CD14-positive monocyte (primary cell): ENCODE data around the gene TRIM27. TPM values are rescaled to one million over a fixed set of nuclear protein-coding genes. Genes with fewer than 3 reads are reported as not detected.
"Not testable (repeated sequence)": the region's sequence is repeated elsewhere in the genome, so short reads cannot be mapped to it uniquely, and the experiment has no call there.

ENCODE experiments used
- DNase-seq, 3 donors: peaks; one replicate each; pipeline ENCODE4 v3.0.0-alpha.2; 2011 to 2022
- H2AFZ ChIP-seq: 2 replicates; pipeline ENCODE4 v1.6.0; 2012; ENCODE audit warnings: mild to moderate bottlenecking, low read depth, low read length, inconsistent platforms; ENCODE audit not compliant: insufficient read depth, poor library complexity, severe bottlenecking
- H3K27ac ChIP-seq, 2 donors: 1 replicate in 1 of 2; 2 replicates in 1 of 2; pipeline ENCODE4 v1.5.1; 2012 to 2013; ENCODE audit warnings: low read length in 2 of 2, control low read depth in 1 of 2, inconsistent platforms in 1 of 2, low read depth in 1 of 2, mild to moderate bottlenecking in 1 of 2
- H3K27me3 ChIP-seq, 2 donors: one replicate each; pipeline versions ENCODE4 v1.6.0 to v1.6.1; 2011 to 2013; ENCODE audit warnings: low read length in 2 of 2; ENCODE audit not compliant: control insufficient read depth in 2 of 2, insufficient read depth in 2 of 2
- H3K36me3 ChIP-seq, 2 donors: replicated peaks in 1 of 2; 1 replicate in 1 of 2; 2 replicates in 1 of 2; pipeline versions ENCODE4 v1.5.1 to v1.6.1; 2012 to 2013; ENCODE audit warnings: low read length in 2 of 2, control low read depth in 1 of 2, inconsistent platforms in 1 of 2, mild to moderate bottlenecking in 1 of 2; ENCODE audit not compliant: insufficient read depth in 2 of 2, control insufficient read depth in 1 of 2
- H3K4me1 ChIP-seq, 2 donors: 1 replicate in 1 of 2; 2 replicates in 1 of 2; pipeline versions ENCODE4 v1.5.1 to v1.6.1; 2012 to 2013; ENCODE audit warnings: low read length in 2 of 2, control low read depth in 1 of 2, inconsistent platforms in 1 of 2, mild to moderate bottlenecking in 1 of 2, moderate library complexity in 1 of 2; ENCODE audit not compliant: insufficient read depth in 2 of 2, control insufficient read depth in 1 of 2
- H3K4me2 ChIP-seq: replicated peaks from 2 replicates; pipeline ENCODE3; 2012; ENCODE audit warnings: low read length, moderate library complexity, mild to moderate bottlenecking; ENCODE audit not compliant: poor library complexity, severe bottlenecking; ENCODE audit errors: extremely low read depth
- H3K4me3 ChIP-seq, 3 experiments: fragments of 200-600 bp in 1 of 3; sonication (generic) in 1 of 3; replicated peaks in 1 of 3; 1 replicate in 2 of 3; 2 replicates in 1 of 3; pipeline ENCODE4 v1.5.1; 2011 to 2013; ENCODE audit warnings: low read length in 3 of 3, mild to moderate bottlenecking in 3 of 3, control low read depth in 2 of 3, low read depth in 2 of 3, inconsistent platforms in 1 of 3, moderate library complexity in 1 of 3
- H3K79me2 ChIP-seq: 2 replicates; pipeline ENCODE4 v1.6.0; 2012; ENCODE audit warnings: mild to moderate bottlenecking, control low read depth, inconsistent platforms, low read length, moderate library complexity; ENCODE audit not compliant: insufficient read depth
- H3K9ac ChIP-seq: 2 replicates; pipeline ENCODE4 v1.6.0; 2017; ENCODE audit warnings: low read length, mild to moderate bottlenecking; ENCODE audit not compliant: insufficient read depth, poor library complexity, severe bottlenecking
- H3K9me3 ChIP-seq, 2 donors: replicated peaks in 1 of 2; 1 replicate in 1 of 2; 2 replicates in 1 of 2; pipeline versions ENCODE4 v1.5.1 to v1.6.1; 2012 to 2013; ENCODE audit warnings: low read length in 2 of 2, control low read depth in 1 of 2; ENCODE audit not compliant: control insufficient read depth in 1 of 2, insufficient read depth in 1 of 2
- H4K20me1 ChIP-seq: 2 replicates; pipeline ENCODE4 v1.6.0; 2012; ENCODE audit warnings: mild to moderate bottlenecking, low read length, control low read depth, moderate library complexity; ENCODE audit not compliant: insufficient read depth
- H3K27ac Mint-ChIP-seq, 7 donors: one replicate each; pipeline ENCODE4 v1.8.0; 2020; ENCODE audit warnings: mild to moderate bottlenecking in 7 of 7, mixed read lengths in 7 of 7, moderate library complexity in 6 of 7, inconsistent platforms in 2 of 7
- H3K27me3 Mint-ChIP-seq, 3 donors: one replicate each; pipeline ENCODE4 v1.8.0; 2021 to 2022; ENCODE audit warnings: low read depth in 3 of 3, mild to moderate bottlenecking in 3 of 3, mixed read lengths in 3 of 3, moderate library complexity in 3 of 3, inconsistent platforms in 1 of 3
- H3K36me3 Mint-ChIP-seq, 2 donors: one replicate each; pipeline ENCODE4 v1.8.0; 2020; ENCODE audit warnings: mixed read lengths in 2 of 2, inconsistent platforms in 1 of 2, mild to moderate bottlenecking in 1 of 2
- H3K4me1 Mint-ChIP-seq: one replicate; pipeline ENCODE4 v1.8.0; 2020; ENCODE audit warnings: mild to moderate bottlenecking, mixed read lengths
- H3K4me3 Mint-ChIP-seq, 2 donors: one replicate each; pipeline ENCODE4 v1.8.0; 2020; ENCODE audit warnings: mild to moderate bottlenecking in 2 of 2, mixed read lengths in 2 of 2, moderate library complexity in 1 of 2
- H3K9me3 Mint-ChIP-seq, 7 donors: one replicate each; pipeline ENCODE4 v1.8.0; 2020 to 2022; ENCODE audit warnings: mixed read lengths in 7 of 7, mild to moderate bottlenecking in 6 of 7, moderate library complexity in 6 of 7, inconsistent platforms in 2 of 7
- WGBS: methylation state at CpG from one replicate; pipeline ENCODE4 v1.1.5; 2013; ENCODE audit warnings: missing lambda C conversion rate; ENCODE audit not compliant: insufficient coverage; 5-methylcytosine and 5-hydroxymethylcytosine counted together
- intact Hi-C, 2 donors: fragments of 100-400 bp; cut with micrococcal nuclease; formaldehyde crosslinking; loops; one replicate each; pipeline versions ENCODE4 v1.15.0 to v1.15.1; 2023
- polyA plus RNA-seq, 3 donors: library from polyadenylated mRNA; depleted of rRNA in 1 of 3; unstranded in 2 of 3; stranded (reverse) in 1 of 3; fragments of 300-500 nt in 2 of 3; fragments of >200 nt in 1 of 3; fragmentation: Illumina TruSeq in 2 of 3; gene quantifications; 1 replicate in 2 of 3; 2 replicates in 1 of 3; pipeline ENCODE4 v1.2.3, GENCODE V29; 2012 to 2021
- TF ChIP-seq, protein P1 (sequence below): fragments of 200-600 bp; IDR thresholded peaks from one replicate; pipeline ENCODE4 v1.8.0; 2022; ENCODE audit warnings: antibody characterized with exemption, mild to moderate bottlenecking

Gene TRIM27
- polyA plus RNA-seq, 3 donors, result 39.2 to 44.0 (median 42.2) TPM

DNA sequence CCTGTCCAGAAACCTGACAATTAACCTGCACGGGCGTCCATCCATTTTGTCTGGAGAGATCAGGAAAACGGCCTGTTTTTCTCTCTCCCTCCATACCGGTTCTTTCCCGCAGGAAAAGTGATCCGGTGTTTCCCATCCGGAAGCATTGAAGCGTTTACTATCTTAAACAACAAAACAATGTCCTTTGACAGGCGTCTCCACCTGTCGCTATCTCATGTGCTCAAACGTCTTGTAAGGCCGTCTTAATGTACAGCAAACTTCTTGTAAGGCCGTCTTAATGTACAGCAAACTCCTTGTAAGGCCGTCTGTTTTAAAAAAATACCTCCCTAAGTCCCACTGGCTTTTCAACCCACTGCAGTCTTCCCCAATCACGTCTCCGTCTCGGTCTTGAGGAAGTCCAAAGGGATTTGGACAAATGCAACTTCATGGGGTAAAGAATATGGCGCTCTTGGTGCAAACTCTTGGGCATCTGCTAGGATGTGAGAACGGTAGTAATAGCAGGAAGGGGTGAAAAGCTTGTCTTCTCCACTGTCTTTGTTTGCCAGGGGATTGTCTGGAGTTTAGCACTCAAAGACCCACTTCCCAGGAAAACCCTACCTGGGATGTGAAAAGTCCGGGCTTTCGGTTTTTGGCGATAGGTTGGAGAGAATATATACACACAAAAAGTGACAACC lies 29.9 kb upstream of the TRIM27 start:
- peak overlapping the region in 1 of 3 experiments; percentile 32 for H3K4me3 ChIP-seq
- WGBS, result 2% methylated on average over 12 of the region's 22 CpGs
- intact Hi-C loops, result no loop called here

DNA sequence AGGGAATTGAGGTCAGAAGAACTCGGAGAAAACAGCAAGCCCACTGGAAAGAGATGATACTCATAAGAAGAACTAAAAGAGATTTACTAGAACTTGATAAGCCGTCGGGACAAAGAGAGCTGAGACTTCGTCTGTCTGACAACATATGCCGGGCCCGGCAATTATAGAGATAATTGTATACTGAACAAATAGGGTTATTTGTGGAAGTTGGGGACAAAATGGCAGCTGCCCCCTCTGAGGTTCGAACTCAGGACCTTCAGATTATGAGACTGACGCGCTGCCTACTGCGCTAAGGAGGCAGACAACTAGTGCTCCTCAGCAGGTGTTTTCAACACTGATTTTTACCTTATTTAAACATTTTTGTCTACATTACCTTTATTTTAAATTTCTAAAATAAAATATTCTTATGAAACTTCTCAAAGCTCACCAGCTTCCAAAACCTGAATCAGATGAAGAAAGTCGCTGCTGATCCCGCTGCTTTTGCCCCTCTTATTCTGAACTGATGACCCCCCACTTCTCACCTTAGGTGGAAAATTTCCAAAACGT lies 29.3 kb upstream of the TRIM27 start:
- H3K79me2 ChIP-seq, result no peaks in the 10 kb centered on the region
- peak overlapping the region; percentile 1 to 84 for H3K4me3 Mint-ChIP-seq
- peak overlapping the region; percentile 44 for H3K4me2 ChIP-seq
- peaks cover 32 to 44% (median 39%) of the 10 kb centered on the region in 3 donors for H3K27me3 Mint-ChIP-seq
- no peak overlapping the region for H3K27ac ChIP-seq
- peaks cover 0 to 23% (median 17%) of the 10 kb centered on the region in 7 donors for H3K9me3 Mint-ChIP-seq
- intact Hi-C loops, result no loop called here
- H3K4me3 ChIP-seq, result peak overlapping the region in 1 of 3 experiments; percentile 32
- no peaks in the 10 kb centered on the region for H4K20me1 ChIP-seq
- 33% methylated on average over 9 of the region's 13 CpGs for WGBS
- peaks cover 20 to 49% of the 10 kb centered on the region in 2 donors for H3K27me3 ChIP-seq
- peak overlapping the region in 2 of 7 donors; percentile 44 to 50 for H3K27ac Mint-ChIP-seq
- peaks cover 0 to 14% of the 10 kb centered on the region in 2 donors for H3K9me3 ChIP-seq
- peak overlapping the region; percentile 54 for H2AFZ ChIP-seq
- no peaks in the 10 kb centered on the region for H3K36me3 ChIP-seq
- peaks cover 0 to 6% of the 10 kb centered on the region in 2 donors for H3K36me3 Mint-ChIP-seq
- no peak overlapping the region for H3K9ac ChIP-seq
- TF ChIP-seq, protein P1, sequence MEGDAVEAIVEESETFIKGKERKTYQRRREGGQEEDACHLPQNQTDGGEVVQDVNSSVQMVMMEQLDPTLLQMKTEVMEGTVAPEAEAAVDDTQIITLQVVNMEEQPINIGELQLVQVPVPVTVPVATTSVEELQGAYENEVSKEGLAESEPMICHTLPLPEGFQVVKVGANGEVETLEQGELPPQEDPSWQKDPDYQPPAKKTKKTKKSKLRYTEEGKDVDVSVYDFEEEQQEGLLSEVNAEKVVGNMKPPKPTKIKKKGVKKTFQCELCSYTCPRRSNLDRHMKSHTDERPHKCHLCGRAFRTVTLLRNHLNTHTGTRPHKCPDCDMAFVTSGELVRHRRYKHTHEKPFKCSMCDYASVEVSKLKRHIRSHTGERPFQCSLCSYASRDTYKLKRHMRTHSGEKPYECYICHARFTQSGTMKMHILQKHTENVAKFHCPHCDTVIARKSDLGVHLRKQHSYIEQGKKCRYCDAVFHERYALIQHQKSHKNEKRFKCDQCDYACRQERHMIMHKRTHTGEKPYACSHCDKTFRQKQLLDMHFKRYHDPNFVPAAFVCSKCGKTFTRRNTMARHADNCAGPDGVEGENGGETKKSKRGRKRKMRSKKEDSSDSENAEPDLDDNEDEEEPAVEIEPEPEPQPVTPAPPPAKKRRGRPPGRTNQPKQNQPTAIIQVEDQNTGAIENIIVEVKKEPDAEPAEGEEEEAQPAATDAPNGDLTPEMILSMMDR, result no peak
- DNase-seq, result peak in 2 of 3 donors; percentile 15 to 39
- H3K4me1 ChIP-seq, result peaks cover 8 to 11% of the 10 kb centered on the region in 2 donors
- H3K4me1 Mint-ChIP-seq, result peaks cover 11% of the 10 kb centered on the region

More for the DNA sequence above, 29.9 kb upstream of the TRIM27 start:
- peaks cover 0 to 6% of the 10 kb centered on the region in 2 donors for H3K36me3 Mint-ChIP-seq
- peaks cover 0 to 27% (median 17%) of the 10 kb centered on the region in 7 donors for H3K9me3 Mint-ChIP-seq
- H3K4me3 Mint-ChIP-seq, result peak overlapping the region; percentile 1 to 84
- peaks cover 8 to 11% of the 10 kb centered on the region in 2 donors for H3K4me1 ChIP-seq
- TF ChIP-seq, protein P1, result no peak
- H3K27me3 Mint-ChIP-seq, result peaks cover 33 to 44% (median 39%) of the 10 kb centered on the region in 3 donors
- no peaks in the 10 kb centered on the region for H4K20me1 ChIP-seq
- peaks cover 20 to 49% of the 10 kb centered on the region in 2 donors for H3K27me3 ChIP-seq
- H3K27ac Mint-ChIP-seq, result peak overlapping the region in 1 of 7 donors; percentile 50
- no peak overlapping the region for H3K9ac ChIP-seq
- peak overlapping the region; percentile 54 for H2AFZ ChIP-seq
- no peaks in the 10 kb centered on the region for H3K36me3 ChIP-seq
- peaks cover 0 to 14% of the 10 kb centered on the region in 2 donors for H3K9me3 ChIP-seq
- no peak overlapping the region for H3K27ac ChIP-seq
- H3K4me2 ChIP-seq, result peak overlapping the region; percentile 44
- H3K79me2 ChIP-seq, result no peaks in the 10 kb centered on the region
- no peak for DNase-seq
- H3K4me1 Mint-ChIP-seq, result peaks cover 11% of the 10 kb centered on the region

DNA sequence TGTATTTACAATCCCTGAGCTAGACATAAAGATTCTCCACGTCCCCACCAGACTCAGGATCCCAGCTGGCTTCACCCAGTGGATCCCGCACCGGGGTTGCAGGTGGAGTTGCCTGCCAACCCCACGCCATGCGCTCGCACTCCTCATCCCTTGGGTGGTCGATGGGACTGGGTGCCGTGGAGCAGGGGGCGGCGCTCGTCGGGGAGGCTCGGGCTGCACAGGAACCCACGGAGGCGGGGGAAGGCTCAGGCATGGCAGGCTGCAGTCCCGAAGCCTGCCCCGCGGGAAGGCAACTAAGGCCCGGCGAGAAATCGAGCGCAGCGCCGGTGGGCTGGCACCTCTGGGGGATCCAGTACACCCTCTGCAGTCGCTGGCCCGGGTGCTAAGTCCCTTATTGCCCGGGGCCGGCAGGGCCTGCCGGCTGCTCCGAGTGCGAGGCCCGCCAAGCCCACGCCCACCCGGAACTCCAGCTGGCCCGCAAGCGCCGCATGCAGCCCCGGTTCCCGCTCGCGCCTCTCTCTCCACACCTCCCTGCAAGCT lies 25.9 kb upstream of the TRIM27 start:
- H3K4me2 ChIP-seq, H3K36me3 Mint-ChIP-seq, H3K4me3 ChIP-seq, H4K20me1 ChIP-seq, H3K27ac Mint-ChIP-seq, H3K4me3 Mint-ChIP-seq, H3K79me2 ChIP-seq, H2AFZ ChIP-seq, DNase-seq, H3K36me3 ChIP-seq, H3K27ac ChIP-seq, H3K9ac ChIP-seq: not testable (repeated sequence)
- Histone ChIP-seq H3K27me3 (peaks cover 16 to 29% of the 10 kb centered on the region in 2 donors), H3K9me3 (peaks cover 0 to 14% of the 10 kb centered on the region in 2 donors), H3K4me1 (peaks cover 17 to 19% of the 10 kb centered on the region in 2 donors)
- WGBS, result 95% methylated on average over 23 of the region's 41 CpGs
- peaks cover 20 to 30% (median 28%) of the 10 kb centered on the region in 3 donors for H3K27me3 Mint-ChIP-seq
- intact Hi-C loops, result loop anchor here in 1 of 2 donors (10.0 kb wide), 1 partner anchor 115 kb away; no protein-coding TSS in a partner anchor
- H3K9me3 Mint-ChIP-seq, result peaks cover 0 to 23% (median 16%) of the 10 kb centered on the region in 7 donors
- H3K4me1 Mint-ChIP-seq, result peaks cover 21% of the 10 kb centered on the region
